WTC11 (cell line): ENCODE measurements around the gene PHF21B. TPM values are rescaled to one million over a fixed set of nuclear protein-coding genes. Genes with fewer than 3 reads are reported as not detected.

Experiments
- ATAC-seq: fragments of 200-7000 bp; cut with Tn5 transposase; 2 replicates; pipeline ENCODE4 v1.10.0; 2021; ENCODE audit warnings: mild to moderate bottlenecking, moderate library complexity
- CTCF ChIA-PET: fragments of 300-600 bp; sonication (Branson Sonifier 250); formaldehyde crosslinking; loops from one replicate; lab custom pipeline; 2021; ENCODE audit warnings: antibody characterized with exemption; lab: Charles Lee
- POLR2A ChIA-PET: fragments of 350-600 bp; sonication (Branson Sonifier 250); formaldehyde crosslinking; loops from one replicate; lab custom pipeline; 2021; ENCODE audit warnings: antibody characterized with exemption; lab: Charles Lee
- DNase-seq: peaks from one replicate; pipeline ENCODE4 v3.0.0; 2021; ENCODE audit warnings: low spot score
- H3K27ac Mint-ChIP-seq: 2 replicates; pipeline ENCODE4 v1.8.0; 2021; ENCODE audit warnings: mixed read lengths
- H3K27me3 Mint-ChIP-seq: 2 replicates; pipeline ENCODE4 v1.8.0; 2021; ENCODE audit warnings: low read depth, mild to moderate bottlenecking, moderate library complexity, mixed read lengths
- H3K36me3 Mint-ChIP-seq: 2 replicates; pipeline ENCODE4 v1.8.0; 2021; ENCODE audit warnings: mixed read lengths
- H3K4me1 Mint-ChIP-seq: 2 replicates; pipeline ENCODE4 v1.8.0; 2022; ENCODE audit warnings: mixed read lengths
- H3K4me3 Mint-ChIP-seq: 2 replicates; pipeline ENCODE4 v1.8.0; 2021; ENCODE audit warnings: mild to moderate bottlenecking, moderate library complexity, mixed read lengths
- H3K9me3 Mint-ChIP-seq: 2 replicates; pipeline ENCODE4 v1.8.0; 2021; ENCODE audit warnings: mixed read lengths
- CBFB ChIP-seq: sonication (generic); formaldehyde crosslinking; IDR thresholded peaks from 2 replicates; pipeline ENCODE4 v1.8.1; 2022; ENCODE audit warnings: mild to moderate bottlenecking, low read depth, missing genetic modification reagents
- EMX1 ChIP-seq: fragments of 250-450 bp; sonication (Bioruptor Pico); IDR thresholded peaks from 2 replicates; pipeline ENCODE4 v1.8.0; 2021; ENCODE audit warnings: mild to moderate bottlenecking
- IRF2 ChIP-seq: sonication (generic); formaldehyde crosslinking; IDR thresholded peaks from 2 replicates; pipeline ENCODE4 v1.8.0; 2022; ENCODE audit warnings: low read depth, missing genetic modification reagents, borderline replicate concordance
- OVOL2 ChIP-seq: fragments of 250-450 bp; sonication (Bioruptor Pico); IDR thresholded peaks from 2 replicates; pipeline ENCODE4 v1.9.0; 2021; ENCODE audit warnings: mild to moderate bottlenecking, borderline replicate concordance
- RORB ChIP-seq: fragments of 250-450 bp; sonication (Bioruptor Pico); IDR thresholded peaks from 2 replicates; pipeline ENCODE4 v1.9.0; 2021; ENCODE audit warnings: mild to moderate bottlenecking
- TEAD4 ChIP-seq: sonication (generic); formaldehyde crosslinking; IDR thresholded peaks from 2 replicates; pipeline ENCODE4 v1.8.0; 2022; ENCODE audit warnings: mild to moderate bottlenecking, missing genetic modification reagents
- TP53 ChIP-seq: sonication (generic); formaldehyde crosslinking; IDR thresholded peaks from 2 replicates; pipeline ENCODE4 v1.8.1; 2023; ENCODE audit warnings: mild to moderate bottlenecking, missing genetic modification reagents
- ZNF416 ChIP-seq: fragments of 250-450 bp; sonication (Bioruptor Pico); IDR thresholded peaks from 2 replicates; pipeline ENCODE4 v1.9.0; 2021; ENCODE audit warnings: mild to moderate bottlenecking, inconsistent platforms
- ZNF671 ChIP-seq: fragments of 250-450 bp; sonication (Bioruptor Pico); IDR thresholded peaks from 2 replicates; pipeline ENCODE4 v1.8.0; 2021; ENCODE audit warnings: mild to moderate bottlenecking
- total RNA-seq: library from RNA; stranded (reverse); gene quantifications from 3 replicates; pipeline ENCODE4 v1.2.3, GENCODE V29; 2021
- TF ChIP-seq, protein P1 (sequence below): sonication (generic); formaldehyde crosslinking; IDR thresholded peaks from 2 replicates; pipeline ENCODE4 v1.8.0; 2022; ENCODE audit warnings: missing genetic modification reagents
- TF ChIP-seq, protein P2 (sequence below): sonication (generic); formaldehyde crosslinking; IDR thresholded peaks from 2 replicates; pipeline ENCODE4 v1.8.0; 2022; ENCODE audit warnings: mild to moderate bottlenecking, missing genetic modification reagents
- TF ChIP-seq, protein P3 (sequence below): fragments of 250-450 bp; sonication (Bioruptor Pico); IDR thresholded peaks from 2 replicates; pipeline ENCODE4 v2.1.2; 2022; ENCODE audit warnings: mild to moderate bottlenecking, moderate library complexity
- TF ChIP-seq, protein P4 (sequence below): sonication (generic); formaldehyde crosslinking; IDR thresholded peaks from 2 replicates; pipeline ENCODE4 v1.8.1; 2023; ENCODE audit warnings: mild to moderate bottlenecking, missing genetic modification reagents
- TF ChIP-seq, protein P5 (sequence below): sonication (generic); formaldehyde crosslinking; IDR thresholded peaks from 2 replicates; pipeline ENCODE4 v1.8.0; 2023; ENCODE audit warnings: mild to moderate bottlenecking, missing genetic modification reagents
- TF ChIP-seq, protein P6 (sequence below): sonication (generic); formaldehyde crosslinking; IDR thresholded peaks from 2 replicates; pipeline ENCODE4 v1.8.1; 2023; ENCODE audit warnings: mild to moderate bottlenecking, missing genetic modification reagents, moderate library complexity
- TF ChIP-seq, protein P7 (sequence below): sonication (generic); formaldehyde crosslinking; IDR thresholded peaks from 2 replicates; pipeline ENCODE4 v1.8.0; 2022; ENCODE audit warnings: mild to moderate bottlenecking, missing genetic modification reagents

The PHF21B gene
- total RNA-seq, 1 experiment from 2014 or later = 107 TPM

DNA sequence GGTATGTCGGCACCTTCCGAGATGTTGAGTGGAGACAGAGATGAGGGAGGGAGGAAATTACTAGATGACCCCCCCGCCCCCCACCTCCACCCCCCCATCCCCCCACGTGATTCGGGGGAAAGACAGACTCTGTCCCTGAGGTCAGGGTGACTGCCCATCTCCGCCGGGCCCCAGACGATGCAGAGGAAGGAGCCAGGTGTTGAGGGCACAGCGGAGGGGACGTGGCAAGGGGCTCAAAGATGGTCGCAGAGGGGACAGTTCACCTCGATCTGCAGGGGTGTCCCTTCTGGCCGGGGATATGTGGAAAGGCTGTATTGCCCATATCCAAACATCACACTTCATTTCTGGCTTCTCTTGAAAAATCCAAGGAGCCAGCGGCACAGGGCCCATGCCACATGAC lies 14.1 kb downstream of the PHF21B start (continued):
- TF ChIP-seq, protein P1, sequence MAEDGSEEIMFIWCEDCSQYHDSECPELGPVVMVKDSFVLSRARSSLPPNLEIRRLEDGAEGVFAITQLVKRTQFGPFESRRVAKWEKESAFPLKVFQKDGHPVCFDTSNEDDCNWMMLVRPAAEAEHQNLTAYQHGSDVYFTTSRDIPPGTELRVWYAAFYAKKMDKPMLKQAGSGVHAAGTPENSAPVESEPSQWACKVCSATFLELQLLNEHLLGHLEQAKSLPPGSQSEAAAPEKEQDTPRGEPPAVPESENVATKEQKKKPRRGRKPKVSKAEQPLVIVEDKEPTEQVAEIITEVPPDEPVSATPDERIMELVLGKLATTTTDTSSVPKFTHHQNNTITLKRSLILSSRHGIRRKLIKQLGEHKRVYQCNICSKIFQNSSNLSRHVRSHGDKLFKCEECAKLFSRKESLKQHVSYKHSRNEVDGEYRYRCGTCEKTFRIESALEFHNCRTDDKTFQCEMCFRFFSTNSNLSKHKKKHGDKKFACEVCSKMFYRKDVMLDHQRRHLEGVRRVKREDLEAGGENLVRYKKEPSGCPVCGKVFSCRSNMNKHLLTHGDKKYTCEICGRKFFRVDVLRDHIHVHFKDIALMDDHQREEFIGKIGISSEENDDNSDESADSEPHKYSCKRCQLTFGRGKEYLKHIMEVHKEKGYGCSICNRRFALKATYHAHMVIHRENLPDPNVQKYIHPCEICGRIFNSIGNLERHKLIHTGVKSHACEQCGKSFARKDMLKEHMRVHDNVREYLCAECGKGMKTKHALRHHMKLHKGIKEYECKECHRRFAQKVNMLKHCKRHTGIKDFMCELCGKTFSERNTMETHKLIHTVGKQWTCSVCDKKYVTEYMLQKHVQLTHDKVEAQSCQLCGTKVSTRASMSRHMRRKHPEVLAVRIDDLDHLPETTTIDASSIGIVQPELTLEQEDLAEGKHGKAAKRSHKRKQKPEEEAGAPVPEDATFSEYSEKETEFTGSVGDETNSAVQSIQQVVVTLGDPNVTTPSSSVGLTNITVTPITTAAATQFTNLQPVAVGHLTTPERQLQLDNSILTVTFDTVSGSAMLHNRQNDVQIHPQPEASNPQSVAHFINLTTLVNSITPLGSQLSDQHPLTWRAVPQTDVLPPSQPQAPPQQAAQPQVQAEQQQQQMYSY (CRISPR knock-in tag) = no peak
- no peak for TF ChIP-seq RORB
- TF ChIP-seq CBFB = no peak
- no peak for TF ChIP-seq IRF2 (CRISPR knock-in tag)
- TF ChIP-seq, protein P2, sequence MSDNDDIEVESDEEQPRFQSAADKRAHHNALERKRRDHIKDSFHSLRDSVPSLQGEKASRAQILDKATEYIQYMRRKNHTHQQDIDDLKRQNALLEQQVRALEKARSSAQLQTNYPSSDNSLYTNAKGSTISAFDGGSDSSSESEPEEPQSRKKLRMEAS (CRISPR knock-in tag) = no peak
- TF ChIP-seq, protein P3, sequence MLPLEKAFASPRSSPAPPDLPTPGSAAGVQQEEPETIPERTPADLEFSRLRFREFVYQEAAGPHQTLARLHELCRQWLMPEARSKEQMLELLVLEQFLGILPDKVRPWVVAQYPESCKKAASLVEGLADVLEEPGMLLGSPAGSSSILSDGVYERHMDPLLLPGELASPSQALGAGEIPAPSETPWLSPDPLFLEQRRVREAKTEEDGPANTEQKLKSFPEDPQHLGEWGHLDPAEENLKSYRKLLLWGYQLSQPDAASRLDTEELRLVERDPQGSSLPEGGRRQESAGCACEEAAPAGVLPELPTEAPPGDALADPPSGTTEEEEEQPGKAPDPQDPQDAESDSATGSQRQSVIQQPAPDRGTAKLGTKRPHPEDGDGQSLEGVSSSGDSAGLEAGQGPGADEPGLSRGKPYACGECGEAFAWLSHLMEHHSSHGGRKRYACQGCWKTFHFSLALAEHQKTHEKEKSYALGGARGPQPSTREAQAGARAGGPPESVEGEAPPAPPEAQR = no peak
- TF ChIP-seq, protein P4, sequence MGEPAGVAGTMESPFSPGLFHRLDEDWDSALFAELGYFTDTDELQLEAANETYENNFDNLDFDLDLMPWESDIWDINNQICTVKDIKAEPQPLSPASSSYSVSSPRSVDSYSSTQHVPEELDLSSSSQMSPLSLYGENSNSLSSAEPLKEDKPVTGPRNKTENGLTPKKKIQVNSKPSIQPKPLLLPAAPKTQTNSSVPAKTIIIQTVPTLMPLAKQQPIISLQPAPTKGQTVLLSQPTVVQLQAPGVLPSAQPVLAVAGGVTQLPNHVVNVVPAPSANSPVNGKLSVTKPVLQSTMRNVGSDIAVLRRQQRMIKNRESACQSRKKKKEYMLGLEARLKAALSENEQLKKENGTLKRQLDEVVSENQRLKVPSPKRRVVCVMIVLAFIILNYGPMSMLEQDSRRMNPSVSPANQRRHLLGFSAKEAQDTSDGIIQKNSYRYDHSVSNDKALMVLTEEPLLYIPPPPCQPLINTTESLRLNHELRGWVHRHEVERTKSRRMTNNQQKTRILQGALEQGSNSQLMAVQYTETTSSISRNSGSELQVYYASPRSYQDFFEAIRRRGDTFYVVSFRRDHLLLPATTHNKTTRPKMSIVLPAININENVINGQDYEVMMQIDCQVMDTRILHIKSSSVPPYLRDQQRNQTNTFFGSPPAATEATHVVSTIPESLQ = no peak

DNA sequence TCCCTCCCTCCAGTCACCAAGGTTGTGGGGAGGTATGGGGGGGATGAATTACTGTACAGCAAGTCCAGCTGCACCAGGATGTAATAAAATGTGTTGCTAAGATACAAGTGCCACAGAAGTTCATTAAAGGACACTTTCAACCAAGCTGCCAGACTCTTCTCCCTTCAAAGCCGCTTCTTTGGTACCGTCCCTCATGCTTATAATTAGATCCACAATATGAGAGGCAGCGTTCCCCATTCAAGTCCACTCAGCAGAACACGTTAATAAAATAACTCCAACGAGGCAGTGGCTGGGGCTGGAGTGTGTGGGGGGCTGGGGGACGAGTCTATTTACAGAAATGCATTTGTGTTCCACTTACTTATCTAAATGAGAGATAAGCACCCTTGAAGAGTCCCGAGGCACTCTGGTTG lies 14.7 kb downstream of the PHF21B start:
- no peak for DNase-seq
- Mint-ChIP-seq H3K4me1 (peaks cover 80% of the 10 kb centered on the region), H3K9me3 (no peaks in the 10 kb centered on the region), H3K27ac (no peak overlapping the region; the same call in 1 of the 2 replicates), H3K27me3 (no peaks in the 10 kb centered on the region), H3K36me3 (peaks cover 47% of the 10 kb centered on the region), H3K4me3 (no peak overlapping the region)
- ChIA-PET CTCF (interaction anchor here (0.8 to 1.5 kb wide), 2 partner anchors 26 to 171 kb away, joined by 4 to 5 read pairs; no protein-coding TSS in a partner anchor), POLR2A (interaction anchor here (1.2 to 2.4 kb wide), 2 partner anchors 8 to 13 kb away, joined by 3 to 17 read pairs; no protein-coding TSS in a partner anchor)
- no peak for ATAC-seq
- TF ChIP-seq, protein P5, sequence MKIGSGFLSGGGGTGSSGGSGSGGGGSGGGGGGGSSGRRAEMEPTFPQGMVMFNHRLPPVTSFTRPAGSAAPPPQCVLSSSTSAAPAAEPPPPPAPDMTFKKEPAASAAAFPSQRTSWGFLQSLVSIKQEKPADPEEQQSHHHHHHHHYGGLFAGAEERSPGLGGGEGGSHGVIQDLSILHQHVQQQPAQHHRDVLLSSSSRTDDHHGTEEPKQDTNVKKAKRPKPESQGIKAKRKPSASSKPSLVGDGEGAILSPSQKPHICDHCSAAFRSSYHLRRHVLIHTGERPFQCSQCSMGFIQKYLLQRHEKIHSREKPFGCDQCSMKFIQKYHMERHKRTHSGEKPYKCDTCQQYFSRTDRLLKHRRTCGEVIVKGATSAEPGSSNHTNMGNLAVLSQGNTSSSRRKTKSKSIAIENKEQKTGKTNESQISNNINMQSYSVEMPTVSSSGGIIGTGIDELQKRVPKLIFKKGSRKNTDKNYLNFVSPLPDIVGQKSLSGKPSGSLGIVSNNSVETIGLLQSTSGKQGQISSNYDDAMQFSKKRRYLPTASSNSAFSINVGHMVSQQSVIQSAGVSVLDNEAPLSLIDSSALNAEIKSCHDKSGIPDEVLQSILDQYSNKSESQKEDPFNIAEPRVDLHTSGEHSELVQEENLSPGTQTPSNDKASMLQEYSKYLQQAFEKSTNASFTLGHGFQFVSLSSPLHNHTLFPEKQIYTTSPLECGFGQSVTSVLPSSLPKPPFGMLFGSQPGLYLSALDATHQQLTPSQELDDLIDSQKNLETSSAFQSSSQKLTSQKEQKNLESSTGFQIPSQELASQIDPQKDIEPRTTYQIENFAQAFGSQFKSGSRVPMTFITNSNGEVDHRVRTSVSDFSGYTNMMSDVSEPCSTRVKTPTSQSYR = no peak
- no peak for TF ChIP-seq EMX1 (CRISPR knock-in tag)
- TF ChIP-seq, protein P1 (CRISPR knock-in tag) = no peak
- no peak for TF ChIP-seq ZNF671 (CRISPR knock-in tag)
- TF ChIP-seq, protein P6, sequence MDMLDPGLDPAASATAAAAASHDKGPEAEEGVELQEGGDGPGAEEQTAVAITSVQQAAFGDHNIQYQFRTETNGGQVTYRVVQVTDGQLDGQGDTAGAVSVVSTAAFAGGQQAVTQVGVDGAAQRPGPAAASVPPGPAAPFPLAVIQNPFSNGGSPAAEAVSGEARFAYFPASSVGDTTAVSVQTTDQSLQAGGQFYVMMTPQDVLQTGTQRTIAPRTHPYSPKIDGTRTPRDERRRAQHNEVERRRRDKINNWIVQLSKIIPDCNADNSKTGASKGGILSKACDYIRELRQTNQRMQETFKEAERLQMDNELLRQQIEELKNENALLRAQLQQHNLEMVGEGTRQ (CRISPR knock-in tag) = no peak
- TF ChIP-seq, protein P7, sequence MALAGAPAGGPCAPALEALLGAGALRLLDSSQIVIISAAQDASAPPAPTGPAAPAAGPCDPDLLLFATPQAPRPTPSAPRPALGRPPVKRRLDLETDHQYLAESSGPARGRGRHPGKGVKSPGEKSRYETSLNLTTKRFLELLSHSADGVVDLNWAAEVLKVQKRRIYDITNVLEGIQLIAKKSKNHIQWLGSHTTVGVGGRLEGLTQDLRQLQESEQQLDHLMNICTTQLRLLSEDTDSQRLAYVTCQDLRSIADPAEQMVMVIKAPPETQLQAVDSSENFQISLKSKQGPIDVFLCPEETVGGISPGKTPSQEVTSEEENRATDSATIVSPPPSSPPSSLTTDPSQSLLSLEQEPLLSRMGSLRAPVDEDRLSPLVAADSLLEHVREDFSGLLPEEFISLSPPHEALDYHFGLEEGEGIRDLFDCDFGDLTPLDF (CRISPR knock-in tag) = no peak
- no peak for TF ChIP-seq TEAD4
- TF ChIP-seq TP53 (CRISPR knock-in tag) = no peak
- no peak for TF ChIP-seq OVOL2 (CRISPR knock-in tag)
- no peak for TF ChIP-seq ZNF416
